NCI-H1436 treated with DMSO at 0.1 percent for 48 hours (cell line): ENCODE measurements around the gene FXN.
"Not testable (repeated sequence)": the region's sequence is repeated elsewhere in the genome, so short reads cannot be mapped to it uniquely, and the experiment has no call there.

Experiments
- DNase-seq: peaks from one replicate; lab custom pipeline; 2025; lab: John Stamatoyannopoulos, UW

The FXN gene

DNA sequence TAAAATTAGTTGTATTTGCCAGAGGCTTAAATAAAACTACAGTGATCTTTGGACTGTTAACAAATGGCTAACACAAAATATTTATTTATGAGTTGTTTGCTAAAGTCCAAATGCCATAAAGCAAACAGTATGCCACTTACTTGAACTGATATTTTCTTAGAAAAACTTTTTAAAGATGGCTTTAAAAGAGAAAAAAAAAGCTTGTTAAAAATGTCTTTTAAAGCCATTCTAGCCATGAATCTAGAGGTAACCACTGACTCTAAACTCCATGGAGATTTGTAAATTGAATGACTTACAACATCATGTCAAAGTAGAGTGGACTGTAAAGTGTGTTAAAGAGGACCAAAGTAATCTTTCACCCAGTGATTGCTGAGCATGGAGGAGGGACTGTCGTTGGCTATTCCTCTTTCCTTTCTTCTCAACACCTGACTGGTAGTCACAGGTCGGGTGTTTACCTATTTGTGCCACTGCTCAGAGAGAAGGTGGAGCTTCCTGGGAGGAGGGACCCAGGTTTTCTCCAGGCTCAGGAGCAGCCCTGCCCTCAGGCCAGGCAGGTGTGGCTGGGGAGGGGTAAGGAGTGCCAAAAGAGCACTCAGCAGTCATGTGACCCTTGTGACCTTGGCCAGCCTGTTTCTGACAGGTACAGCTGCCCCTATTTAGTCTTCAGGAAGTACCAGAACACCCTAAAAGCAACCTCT lies 69.4 kb downstream of the FXN start:
- DNase-seq = peak; percentile 52

DNA sequence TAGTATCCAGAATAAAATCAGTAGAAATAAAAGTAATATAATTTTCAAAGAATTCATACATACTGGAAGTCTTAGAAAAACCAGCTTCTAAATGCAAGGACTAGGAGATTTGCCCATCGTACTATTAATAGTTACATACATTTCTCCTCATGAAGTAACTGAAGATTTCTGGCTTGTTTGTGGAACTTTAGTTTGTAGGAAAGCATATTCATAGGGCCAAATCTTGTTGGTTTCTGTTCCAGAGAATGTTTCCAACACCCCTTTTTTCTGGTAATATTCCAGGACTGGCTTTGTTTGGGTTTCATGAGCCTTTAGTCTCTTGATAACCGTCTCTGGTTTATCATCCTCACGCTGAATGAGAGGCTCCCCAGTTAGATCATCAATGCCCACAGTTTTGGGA lies 72.2 kb downstream of the FXN start:
- no peak for DNase-seq

DNA sequence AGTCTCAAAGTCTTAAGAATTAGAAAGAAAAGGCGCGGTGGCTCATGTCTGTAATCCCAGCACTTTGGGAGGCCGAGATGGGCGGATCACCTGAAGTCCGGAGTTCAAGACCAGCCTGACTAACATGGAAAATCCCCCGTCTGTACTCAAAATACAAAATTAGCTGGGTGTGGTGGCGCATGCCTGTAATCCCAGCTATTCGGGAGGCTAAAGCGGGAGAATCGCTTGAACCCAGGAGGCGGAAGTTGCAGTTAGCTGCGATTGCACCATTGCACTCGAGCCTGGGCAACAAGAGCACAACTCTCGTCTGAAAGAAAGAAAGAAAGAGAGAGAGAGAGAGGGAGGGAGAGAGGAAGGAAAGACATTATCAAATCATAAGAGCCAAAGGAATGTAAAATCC lies 73.2 kb downstream of the FXN start:
- DNase-seq = not testable (repeated sequence)

GRCh38 chr9:69109152-69109551 lies 73.6 kb downstream of the FXN start:
- no peak for DNase-seq

DNA sequence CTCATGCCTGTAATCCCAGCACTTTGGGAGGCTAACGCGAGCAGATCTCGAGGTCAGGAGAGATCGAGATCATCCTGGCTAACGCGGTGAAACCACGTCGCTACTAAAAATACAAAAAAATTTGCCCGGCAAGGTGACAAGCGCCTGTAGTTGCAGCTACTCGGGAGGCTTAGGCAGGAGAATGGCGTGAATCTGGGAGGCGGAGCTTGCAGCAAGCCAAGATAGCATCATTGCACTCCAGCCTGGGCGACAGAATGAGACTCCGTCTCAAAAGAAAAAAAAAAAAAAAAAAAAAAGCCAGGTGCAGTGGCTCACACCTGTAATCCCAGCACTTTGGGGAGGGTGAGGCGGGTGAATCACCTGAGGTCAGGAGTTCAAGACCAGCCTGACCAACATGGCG lies 77.1 kb downstream of the FXN start:
- not testable (repeated sequence) for DNase-seq

DNA sequence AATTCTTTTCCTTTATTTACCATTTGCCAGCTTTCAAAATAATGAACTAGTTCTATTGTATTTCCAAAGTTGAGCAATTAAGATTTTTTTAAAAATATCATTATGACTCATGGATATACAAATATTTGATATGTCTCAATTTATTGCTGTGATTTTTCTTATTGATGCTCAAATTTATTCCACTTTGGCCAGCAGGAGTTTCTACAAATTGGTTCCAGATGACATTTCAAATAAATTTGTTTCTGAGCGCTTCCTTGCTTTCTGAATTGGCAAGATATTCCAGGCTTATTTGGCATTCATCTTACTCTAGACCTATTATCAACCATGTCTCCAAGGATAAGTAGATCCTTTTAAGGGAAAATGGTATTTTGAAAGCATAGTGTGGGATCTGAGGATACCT lies 80.1 kb downstream of the FXN start:
- DNase-seq = no peak

GRCh38 chr9:69118656-69119055 lies 83.1 kb downstream of the FXN start:
- no peak for DNase-seq

DNA sequence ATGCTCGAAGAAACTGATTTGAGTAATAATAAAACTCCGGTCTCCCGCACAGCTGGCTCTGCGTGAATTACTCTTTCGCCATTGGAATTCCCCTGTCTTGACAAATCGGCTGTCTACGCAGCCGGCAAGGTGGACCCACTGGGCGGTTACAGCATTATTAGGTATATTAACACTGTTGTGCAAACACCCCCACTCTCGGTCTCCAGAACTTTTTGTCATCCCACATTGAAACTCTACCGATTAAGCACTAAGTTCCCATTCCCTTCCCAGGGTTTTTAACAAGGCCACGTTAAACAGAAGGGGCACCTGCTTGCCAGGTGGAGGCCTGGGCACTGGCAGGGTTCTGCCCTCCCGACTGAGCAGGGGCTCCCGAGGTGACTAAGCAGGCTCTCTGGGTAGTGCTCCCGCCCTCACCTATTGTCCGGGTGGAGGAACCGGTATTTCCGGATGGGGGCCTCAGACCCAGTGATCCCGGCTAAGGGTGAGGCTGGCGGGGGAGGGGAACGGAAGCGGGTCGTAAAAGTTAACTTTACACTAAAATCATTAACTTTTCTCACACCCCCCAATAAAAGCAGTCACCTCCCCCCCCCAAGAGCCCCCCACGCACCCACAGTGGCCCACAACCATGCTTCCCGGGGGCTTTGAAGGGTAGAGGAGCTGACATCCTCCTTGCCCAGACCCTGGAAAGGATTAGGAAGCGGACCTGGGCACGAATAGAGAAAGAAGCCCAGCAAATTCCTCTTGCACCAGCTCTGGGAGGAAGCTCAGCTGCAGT lies 85.0 kb downstream of the FXN start:
- DNase-seq = no peak

DNA sequence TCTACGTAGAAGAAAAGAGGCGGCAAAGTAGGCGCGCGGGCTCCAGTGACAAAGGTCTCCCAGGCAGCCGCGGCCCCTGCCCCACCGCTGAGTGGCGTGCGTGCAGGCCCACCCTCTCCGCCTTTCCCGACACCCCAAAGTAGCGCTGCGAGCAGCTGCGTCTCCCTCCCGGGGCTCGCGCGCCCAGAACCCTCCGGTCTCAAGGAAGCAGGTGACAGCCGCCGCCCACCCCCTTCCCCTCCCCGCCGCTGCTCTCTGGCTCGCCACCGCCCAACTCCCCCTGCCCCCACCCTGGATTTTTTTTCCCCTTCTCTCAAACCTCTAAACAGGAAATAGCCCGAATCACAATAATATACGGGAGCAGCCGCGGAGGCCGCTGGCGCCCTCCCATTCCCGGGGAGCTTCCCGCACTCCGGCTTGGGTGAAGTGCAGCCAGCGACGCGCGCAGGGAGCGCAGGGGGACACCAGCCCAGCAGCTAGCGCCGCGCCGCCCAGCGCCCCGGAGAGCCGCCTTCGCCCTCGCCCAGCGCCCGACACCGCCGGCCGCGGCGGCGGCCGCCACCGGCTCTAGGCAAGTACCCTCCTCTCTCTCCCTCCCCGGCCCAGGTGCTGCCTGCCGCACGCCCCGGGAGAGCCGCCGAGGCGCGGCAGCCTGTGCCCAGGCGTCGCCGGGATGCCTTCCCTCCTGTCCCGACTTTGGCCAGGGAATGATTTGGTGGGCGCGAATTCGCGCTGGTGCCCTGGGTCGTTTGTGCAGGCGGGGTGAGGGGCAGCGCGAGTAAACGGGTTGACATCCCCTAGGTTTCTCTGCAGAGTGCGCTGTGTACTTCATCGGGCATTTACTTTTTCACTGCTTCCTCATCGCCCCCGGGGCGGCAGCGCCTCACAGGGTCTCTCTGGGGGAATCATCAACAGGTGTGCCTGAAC lies 85.9 kb downstream of the FXN start:
- no peak for DNase-seq

DNA sequence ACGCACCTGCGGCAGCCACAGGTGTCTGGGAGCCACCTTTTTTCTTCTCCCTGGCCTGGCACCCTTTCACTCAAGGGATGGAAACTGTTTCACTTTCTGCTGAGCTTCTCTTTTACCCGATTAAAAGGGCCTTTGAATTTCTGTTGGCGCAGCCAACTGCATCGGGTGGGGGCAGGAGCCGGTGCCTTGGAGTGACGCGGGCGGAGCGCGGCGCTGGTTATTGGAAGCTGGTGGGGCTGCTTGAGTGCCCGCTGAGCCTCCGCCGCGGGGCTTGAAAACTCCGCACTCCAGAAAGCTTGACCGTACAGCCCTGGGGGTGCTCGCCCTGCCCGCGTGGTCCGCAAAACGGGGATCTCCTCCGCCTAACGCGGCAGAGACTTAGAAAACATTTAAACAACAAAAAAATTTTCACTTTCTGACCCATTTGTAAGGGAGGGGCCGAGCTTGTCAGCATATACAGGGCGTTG lies 86.6 kb downstream of the FXN start:
- peak; percentile 30 for DNase-seq

GRCh38 chr9:69122549-69123141 lies 87.1 kb downstream of the FXN start:
- DNase-seq = no peak

- no peak for DNase-seq
Observed at GRCh38 chr9:69130456-69131441, 95.2 kb downstream of the FXN start.

DNA sequence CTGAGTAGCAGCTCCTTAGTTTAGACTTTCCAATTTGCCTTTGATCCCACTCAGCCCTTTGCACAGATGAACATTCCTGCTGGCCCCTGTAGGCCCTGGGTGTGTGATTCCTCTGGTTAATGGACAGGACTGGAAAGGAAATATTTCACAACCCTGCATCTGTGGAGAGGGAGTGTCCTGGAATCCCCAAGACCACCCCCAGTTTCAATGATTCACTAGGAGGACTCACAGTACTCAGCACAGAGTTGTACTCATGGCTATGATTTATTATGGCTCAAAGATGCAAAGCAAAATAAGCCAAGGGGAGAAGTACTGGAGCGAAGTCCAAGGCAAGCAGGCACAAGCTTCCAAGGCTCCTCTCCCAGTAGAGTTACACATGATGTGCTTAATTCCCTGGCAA lies 96.1 kb downstream of the FXN start:
- no peak for DNase-seq

- no peak for DNase-seq
Observed at GRCh38 chr9:69132361-69132760, 96.8 kb downstream of the FXN start.

DNA sequence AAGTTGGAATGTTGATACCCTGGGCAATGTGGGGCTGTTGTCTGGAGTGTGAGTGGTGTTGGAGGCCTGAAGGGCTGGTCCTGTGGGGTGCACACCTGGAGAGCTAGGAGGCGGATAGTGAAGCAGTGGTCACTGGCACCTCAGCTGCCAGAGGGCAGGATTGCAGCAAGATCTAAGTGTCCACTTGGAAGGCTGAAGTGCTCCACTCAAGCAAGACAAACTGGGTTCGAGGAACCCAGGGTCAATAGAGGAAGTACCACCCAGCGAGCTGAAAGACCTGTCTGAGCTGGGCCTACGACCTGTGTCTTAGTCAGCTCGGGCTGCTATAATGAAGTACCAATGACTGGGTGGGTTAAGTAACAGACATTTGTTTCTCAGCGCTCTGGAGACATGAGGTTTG lies 98.9 kb downstream of the FXN start:
- no peak for DNase-seq

DNA sequence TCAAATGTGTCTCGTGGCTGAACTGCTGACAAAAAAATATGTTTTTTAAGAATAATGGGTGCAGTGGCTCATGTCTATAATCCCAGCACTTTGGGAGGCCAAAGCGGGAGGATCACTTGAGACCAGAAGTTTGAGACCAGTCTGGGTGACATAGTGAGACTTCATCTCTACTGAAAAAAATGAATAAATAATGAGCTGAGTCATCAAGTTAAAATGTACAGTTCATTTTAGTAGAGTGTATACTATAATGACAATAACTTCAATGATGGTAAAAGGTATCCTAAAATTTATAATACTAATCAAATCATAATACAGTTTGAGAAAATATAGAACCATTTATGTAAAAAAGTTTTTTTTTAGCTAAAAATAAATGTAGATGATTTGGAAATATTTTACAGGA lies 100.6 kb downstream of the FXN start:
- no peak for DNase-seq

DNA sequence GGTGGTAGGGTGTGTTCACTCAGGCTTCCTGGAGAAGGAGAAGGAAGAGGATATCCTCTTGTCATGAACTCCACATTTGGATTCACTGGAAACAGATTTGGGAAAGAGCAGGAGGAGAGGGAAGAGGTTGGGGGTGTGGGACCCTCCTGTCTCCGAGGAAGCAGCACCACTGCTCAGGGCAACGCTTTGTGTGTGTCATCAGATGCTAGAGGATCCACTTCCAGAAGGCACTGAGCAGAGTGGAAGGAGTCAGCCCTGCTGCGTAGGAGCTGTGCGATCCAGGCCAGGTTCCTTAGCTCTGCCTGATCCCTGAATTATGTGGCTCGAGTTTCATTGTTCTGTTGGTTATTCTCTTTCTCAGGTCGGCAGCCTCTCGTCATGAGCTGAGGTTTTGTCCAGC lies 101.2 kb downstream of the FXN start:
- DNase-seq = no peak

DNA sequence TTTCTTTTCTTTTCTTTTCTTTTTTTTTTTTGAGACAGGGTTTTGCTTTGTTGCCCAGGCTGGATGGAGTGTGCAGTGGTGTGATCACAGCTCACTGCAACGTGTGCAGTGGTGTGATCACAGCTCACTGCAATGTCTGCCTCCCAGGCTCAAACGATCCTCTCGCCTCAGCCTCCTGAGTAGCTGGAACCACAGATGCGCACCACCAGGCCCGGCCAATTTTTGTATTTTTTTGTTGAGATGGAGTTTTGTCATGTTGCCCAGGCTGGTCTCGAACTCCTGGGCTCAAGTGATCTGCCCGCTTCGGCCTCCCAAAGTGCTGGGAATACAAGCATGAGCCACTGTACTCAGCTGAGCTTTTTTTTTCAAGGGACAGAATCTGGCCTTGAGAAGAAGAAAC lies 101.8 kb downstream of the FXN start:
- no peak for DNase-seq

DNA sequence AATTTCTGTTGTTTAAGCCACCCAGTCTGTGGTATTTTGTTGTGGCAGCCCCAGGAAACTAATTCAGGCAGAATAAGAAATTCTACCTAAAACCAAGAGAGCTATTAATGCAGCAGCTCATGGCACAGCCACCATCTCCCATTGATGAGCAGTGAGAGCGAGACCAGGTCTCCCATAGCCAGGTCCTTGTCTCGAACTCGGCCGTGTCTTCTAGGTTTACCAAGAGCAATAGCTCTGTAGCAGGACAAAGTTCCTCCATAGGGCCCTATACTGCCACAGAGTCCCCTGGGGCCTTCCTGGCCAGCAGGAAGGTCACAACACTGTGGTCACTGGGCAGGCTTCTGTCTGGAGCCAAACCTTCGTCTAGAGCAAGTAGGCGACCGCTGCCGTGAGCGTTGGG lies 104.0 kb downstream of the FXN start:
- DNase-seq = no peak

DNA sequence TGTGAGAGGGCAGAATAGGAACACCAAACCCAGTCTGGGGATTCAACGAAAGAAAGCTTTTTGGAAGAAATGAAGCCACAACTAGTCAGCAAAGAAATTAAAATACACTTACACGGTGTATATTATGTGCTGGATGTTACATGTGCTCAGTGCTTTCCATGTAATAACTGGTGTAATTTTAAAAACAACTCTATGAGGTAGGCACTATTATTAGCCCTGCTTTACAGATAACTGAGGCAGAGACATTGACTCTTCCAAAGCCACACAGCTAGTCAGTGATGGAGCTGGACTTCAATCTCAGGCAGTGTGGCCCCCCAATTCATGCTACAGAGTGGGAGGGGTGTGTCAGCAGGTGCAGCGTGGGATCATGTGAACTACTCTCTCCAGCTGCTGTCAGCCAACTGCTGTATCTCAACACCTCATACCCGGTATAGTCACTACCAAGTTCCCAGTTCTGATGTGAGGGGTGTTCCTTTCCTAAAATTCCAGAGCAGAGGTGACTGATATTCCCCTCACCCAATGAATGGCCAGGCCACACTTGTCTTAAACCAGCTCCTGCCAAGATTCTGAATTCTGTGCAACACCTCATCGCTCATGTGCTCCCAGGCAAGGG lies 104.7 kb downstream of the FXN start:
- no peak for DNase-seq
